GM23338 (cell line): ENCODE measurements around the gene DCAF6.

ENCODE experiments used
- CREB1 ChIP-seq: fragments of 250-450 bp; sonication (Bioruptor Pico); IDR thresholded peaks from 2 replicates; pipeline ENCODE4 v1.5.0; 2020; ENCODE audit warnings: low read depth, mild to moderate bottlenecking, moderate library complexity
- CTCF ChIP-seq, 2 experiments: fragments of 200-600 bp in 1 of 2; sonication (generic) in 1 of 2; conservative IDR thresholded peaks; 2 replicates each; pipeline versions ENCODE4 v1.5.1 to v1.6.1; 2016 to 2017; ENCODE audit warnings: antibody characterized with exemption in 2 of 2, low read depth in 2 of 2, mild to moderate bottlenecking in 2 of 2, moderate library complexity in 1 of 2
- EZH2 ChIP-seq: fragments of 200-600 bp; sonication (generic); IDR thresholded peaks from one replicate; pipeline ENCODE4 v1.8.0; 2017; ENCODE audit warnings: antibody characterized with exemption, mild to moderate bottlenecking, low read depth; ENCODE audit not compliant: unreplicated experiment
- POLR2AphosphoS5 ChIP-seq: IDR thresholded peaks from 2 replicates; pipeline ENCODE4 v1.6.1; 2016; ENCODE audit warnings: antibody characterized with exemption, low read depth

- TF ChIP-seq CTCF (conservative IDR thresholded peaks at IDR 0.05; ENCODE audit: low read depth in 2 of 2) = no peak
- TF ChIP-seq CREB1 (CRISPR knock-in tag) = no peak
- TF ChIP-seq POLR2AphosphoS5 = no peak
- TF ChIP-seq EZH2 = no peak
Measured at GRCh38 chr1:168079761-168080160, 143.3 kb downstream of the DCAF6 start.
